Measurements from ENCODE around the gene HDAC7. TPM values are rescaled to one million over a fixed set of nuclear protein-coding genes. Genes with fewer than 3 reads are reported as not detected.

Gene HDAC7
- total and polyA plus RNA-seq, 2 experiments from 2014 or later: 19.0 to 41.2 TPM

DNA sequence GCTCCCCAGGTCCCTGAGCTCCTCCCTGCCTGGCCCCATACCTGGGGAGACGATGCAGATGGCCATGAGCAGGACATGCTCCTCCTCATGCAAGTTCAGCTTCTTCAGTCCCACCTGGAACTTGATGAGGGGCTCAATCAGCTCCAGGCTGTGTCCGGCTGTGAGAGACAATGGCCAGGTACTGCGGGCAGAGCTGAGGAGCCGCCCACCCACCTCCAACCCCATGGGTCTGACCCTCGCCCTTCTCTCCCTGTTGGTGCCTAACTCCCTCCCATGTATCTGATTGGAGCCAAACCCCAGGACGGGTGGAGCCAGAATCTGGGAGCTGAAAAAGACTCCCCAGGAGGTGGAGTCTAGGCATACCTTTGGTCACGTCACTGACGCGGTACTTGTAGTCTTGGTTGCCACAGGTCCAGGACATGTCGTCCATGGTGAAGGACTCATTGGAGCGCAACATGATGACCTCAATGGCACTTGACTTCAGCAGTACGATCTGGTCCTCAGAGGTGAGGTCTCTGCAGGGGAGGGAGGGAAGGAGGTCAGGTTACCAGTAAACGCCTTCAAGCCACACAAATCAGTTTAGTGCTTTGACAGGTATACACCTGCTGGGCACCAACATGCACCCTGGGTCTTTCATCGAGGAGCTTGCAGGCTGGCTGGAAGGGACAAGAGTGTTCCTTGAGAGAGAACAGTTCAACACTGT lies 26.7 kb upstream of the HDAC7 start:
- H3K4me1 ChIP-seq (ENCODE audit: insufficient read depth): peaks cover 21% of the 10 kb centered on the region
- H3K9me2 ChIP-seq (replicated peaks; ENCODE audit: insufficient read depth): no peaks in the 10 kb centered on the region
- H3K9me3 ChIP-seq (ENCODE audit: low read depth): no peaks in the 10 kb centered on the region
- no peaks in the 10 kb centered on the region for H3K27me3 ChIP-seq
- no peak overlapping the region for H3K27ac ChIP-seq
- no peaks in the 10 kb centered on the region for H4K20me1 ChIP-seq (ENCODE audit: insufficient read depth, poor library complexity, severe bottlenecking)
- WGBS (ENCODE audit: low lambda C conversion rate, missing lambda C conversion rate): 91% methylated on average over 14 of the region's 14 CpGs
- H3K79me2 ChIP-seq: no peaks in the 10 kb centered on the region
- DNase-seq (ENCODE audit: low spot score): no peak
- no peak overlapping the region for H3K4me3 ChIP-seq
- no peak for TF ChIP-seq EZH2phosphoT487 (IDR thresholded peaks at IDR 0.05; ENCODE audit: low read depth, severe bottlenecking, unreplicated experiment)
- TF ChIP-seq CTCF (IDR thresholded peaks at IDR 0.05; ENCODE audit: poor library complexity): no peak
- TF ChIP-seq EZH2 (IDR thresholded peaks at IDR 0.05; ENCODE audit: borderline replicate concordance): no peak
- H3K36me3 ChIP-seq (replicated peaks; ENCODE audit: insufficient read depth, low read depth): no peaks in the 10 kb centered on the region
- H3K4me2 ChIP-seq: no peak overlapping the region
- H2AFZ ChIP-seq: no peak overlapping the region

- no peak for DNase-seq (ENCODE audit: low spot score)
- Histone ChIP-seq H3K9me3 (ENCODE audit: low read depth) (no peaks in the 10 kb centered on the region), H3K79me2 (no peaks in the 10 kb centered on the region), H3K36me3 (replicated peaks; ENCODE audit: insufficient read depth, low read depth) (no peaks in the 10 kb centered on the region), H3K27ac (no peak overlapping the region), H3K4me3 (no peak overlapping the region), H3K4me2 (no peak overlapping the region), H3K27me3 (peaks cover 3% of the 10 kb centered on the region), H2AFZ (no peak overlapping the region), H4K20me1 (ENCODE audit: insufficient read depth, poor library complexity, severe bottlenecking) (no peaks in the 10 kb centered on the region), H3K9me2 (replicated peaks; ENCODE audit: insufficient read depth) (no peaks in the 10 kb centered on the region), H3K4me1 (ENCODE audit: insufficient read depth) (peaks cover 7% of the 10 kb centered on the region)
- TF ChIP-seq CTCF (IDR thresholded peaks at IDR 0.05; ENCODE audit: poor library complexity) (no peak), EZH2phosphoT487 (IDR thresholded peaks at IDR 0.05; ENCODE audit: low read depth, severe bottlenecking, unreplicated experiment) (no peak), EZH2 (IDR thresholded peaks at IDR 0.05; ENCODE audit: borderline replicate concordance) (no peak)
- 94% methylated on average over 8 of the region's 8 CpGs for WGBS (ENCODE audit: low lambda C conversion rate, missing lambda C conversion rate)
These were observed 25.4 kb upstream of the HDAC7 start for GRCh38 chr12:47845081-47845480.

DNA sequence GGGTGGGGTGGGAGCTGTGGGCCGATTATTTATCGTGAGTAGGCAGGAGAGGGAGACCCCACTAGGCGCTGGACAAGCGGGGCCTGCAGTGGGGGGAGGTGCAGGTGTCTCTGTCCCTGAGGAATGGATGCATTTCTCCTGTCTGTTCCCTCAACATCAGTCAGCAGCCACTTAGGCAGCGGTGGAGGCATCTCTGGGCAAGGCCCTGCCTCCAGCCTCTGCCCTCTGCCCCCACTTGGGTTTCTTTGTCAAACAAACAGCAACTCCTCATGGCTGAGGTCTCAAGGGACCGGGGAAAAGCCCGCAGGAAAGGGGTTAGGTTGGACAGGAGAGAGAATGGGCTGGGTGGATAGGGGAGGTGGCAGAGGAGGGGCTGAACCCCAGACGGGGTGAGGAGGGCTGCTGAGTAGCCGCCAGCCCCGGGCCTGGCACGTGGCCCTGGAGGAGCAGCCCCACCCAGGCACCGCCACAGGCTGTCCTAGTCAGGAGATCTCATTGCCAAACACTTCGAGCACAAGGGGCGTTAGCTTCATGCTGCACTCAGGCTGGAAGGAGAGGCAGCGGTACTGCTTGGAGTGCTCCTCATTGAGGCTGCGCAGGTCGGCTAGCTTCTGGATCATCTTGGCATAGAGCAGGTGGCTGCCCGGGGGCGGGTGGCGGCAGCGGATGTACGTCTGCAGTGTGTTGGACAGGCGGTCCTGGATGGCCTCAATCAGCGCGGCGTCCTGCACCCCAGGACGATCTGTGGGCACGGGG lies 24.7 kb upstream of the HDAC7 start:
- H3K4me2 ChIP-seq: no peak overlapping the region
- no peak for TF ChIP-seq EZH2phosphoT487 (IDR thresholded peaks at IDR 0.05; ENCODE audit: low read depth, severe bottlenecking, unreplicated experiment)
- TF ChIP-seq EZH2 (IDR thresholded peaks at IDR 0.05; ENCODE audit: borderline replicate concordance): no peak
- no peak for TF ChIP-seq CTCF (IDR thresholded peaks at IDR 0.05; ENCODE audit: poor library complexity)
- no peak overlapping the region for H3K4me3 ChIP-seq
- no peaks in the 10 kb centered on the region for H3K36me3 ChIP-seq (replicated peaks; ENCODE audit: insufficient read depth, low read depth)
- H3K27ac ChIP-seq: no peak overlapping the region
- H3K4me1 ChIP-seq (ENCODE audit: insufficient read depth): peaks cover 7% of the 10 kb centered on the region
- H3K27me3 ChIP-seq: peaks cover 3% of the 10 kb centered on the region
- H4K20me1 ChIP-seq (ENCODE audit: insufficient read depth, poor library complexity, severe bottlenecking): no peaks in the 10 kb centered on the region
- H2AFZ ChIP-seq: no peak overlapping the region
- no peaks in the 10 kb centered on the region for H3K9me2 ChIP-seq (replicated peaks; ENCODE audit: insufficient read depth)
- WGBS (ENCODE audit: low lambda C conversion rate, missing lambda C conversion rate): 85% methylated on average over 27 of the region's 28 CpGs
- H3K9me3 ChIP-seq (ENCODE audit: low read depth): no peaks in the 10 kb centered on the region
- no peak for DNase-seq (ENCODE audit: low spot score)
- H3K79me2 ChIP-seq: no peaks in the 10 kb centered on the region

Data from hepatocyte (in vitro differentiated cells).